ENCODE measurements around the gene TOMM70.

The TOMM70 gene

GRCh38 chr3:100426067-100426682, 25.3 kb upstream of the TOMM70 start:
- no peak overlapping the region for H3K27ac ChIP-seq (ENCODE audit: low read length)

DNA sequence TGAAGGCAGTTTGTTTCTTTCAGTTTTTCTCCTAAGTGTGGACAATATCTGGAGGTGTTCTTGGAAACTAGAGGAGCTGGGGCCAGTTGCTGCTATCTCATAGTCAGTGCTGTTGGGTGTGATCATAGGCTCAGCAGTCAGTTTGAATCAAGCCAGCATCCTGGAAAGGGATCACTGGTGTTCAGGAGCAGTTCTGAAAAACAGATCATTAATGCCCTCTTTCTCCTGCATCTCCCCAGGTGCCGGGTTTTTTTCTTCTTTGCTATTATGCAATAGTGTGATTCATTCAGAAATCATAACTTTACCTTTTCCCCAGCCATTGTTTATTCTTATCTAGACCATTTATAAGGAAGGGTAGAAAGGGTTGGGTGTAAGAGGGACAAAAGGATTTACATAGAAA, 24.4 kb upstream of the TOMM70 start:
- no peak overlapping the region for H3K27ac ChIP-seq (ENCODE audit: low read length)
- no peaks in the 10 kb centered on the region for H3K27me3 ChIP-seq (ENCODE audit: insufficient read depth, low read length)
- no peaks in the 10 kb centered on the region for H3K36me3 ChIP-seq (ENCODE audit: insufficient read depth, low read depth, low read length)
- no peaks in the 10 kb centered on the region for H3K9me3 ChIP-seq (ENCODE audit: insufficient read depth, low read depth, low read length)
- no peak overlapping the region for H3K9ac ChIP-seq (ENCODE audit: low read depth, low read length)
- no peaks in the 10 kb centered on the region for H3K4me1 ChIP-seq (ENCODE audit: insufficient read depth, low read length)
- H3K4me3 ChIP-seq (ENCODE audit: low read length) = no peak overlapping the region

More at GRCh38 chr3:100426067-100426682, 25.3 kb upstream of the TOMM70 start:
- Histone ChIP-seq H3K36me3 (ENCODE audit: insufficient read depth, low read depth, low read length) (no peaks in the 10 kb centered on the region), H3K4me3 (ENCODE audit: low read length) (no peak overlapping the region), H3K27me3 (ENCODE audit: insufficient read depth, low read length) (no peaks in the 10 kb centered on the region), H3K4me1 (ENCODE audit: insufficient read depth, low read length) (no peaks in the 10 kb centered on the region), H3K9me3 (ENCODE audit: insufficient read depth, low read depth, low read length) (no peaks in the 10 kb centered on the region), H3K9ac (ENCODE audit: low read depth, low read length) (no peak overlapping the region)

DNA sequence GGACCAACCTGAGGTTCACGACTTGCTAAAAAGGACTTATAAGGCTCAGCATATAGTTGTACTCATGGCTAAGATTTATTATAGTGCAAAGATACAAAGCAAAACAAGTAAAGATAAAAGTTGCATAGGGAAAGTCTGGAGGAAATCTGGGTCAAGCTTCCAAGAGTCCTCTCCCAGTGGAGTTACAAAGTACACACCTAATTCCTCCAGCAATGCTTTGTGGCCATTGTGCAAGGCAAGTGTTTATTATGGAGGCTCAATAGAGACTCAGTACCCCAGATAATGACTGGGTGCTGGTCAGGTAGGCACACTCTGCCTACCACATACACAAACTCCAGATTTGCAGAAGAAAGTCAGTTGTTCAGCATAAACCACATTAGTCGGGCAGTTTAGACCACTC, 23.4 kb upstream of the TOMM70 start:
- Histone ChIP-seq H3K9me3 (ENCODE audit: insufficient read depth, low read depth, low read length) (no peaks in the 10 kb centered on the region), H3K9ac (ENCODE audit: low read depth, low read length) (no peak overlapping the region), H3K27me3 (ENCODE audit: insufficient read depth, low read length) (no peaks in the 10 kb centered on the region), H3K4me1 (ENCODE audit: insufficient read depth, low read length) (no peaks in the 10 kb centered on the region), H3K27ac (ENCODE audit: low read length) (no peak overlapping the region), H3K4me3 (ENCODE audit: low read length) (no peak overlapping the region), H3K36me3 (ENCODE audit: insufficient read depth, low read depth, low read length) (no peaks in the 10 kb centered on the region)

DNA sequence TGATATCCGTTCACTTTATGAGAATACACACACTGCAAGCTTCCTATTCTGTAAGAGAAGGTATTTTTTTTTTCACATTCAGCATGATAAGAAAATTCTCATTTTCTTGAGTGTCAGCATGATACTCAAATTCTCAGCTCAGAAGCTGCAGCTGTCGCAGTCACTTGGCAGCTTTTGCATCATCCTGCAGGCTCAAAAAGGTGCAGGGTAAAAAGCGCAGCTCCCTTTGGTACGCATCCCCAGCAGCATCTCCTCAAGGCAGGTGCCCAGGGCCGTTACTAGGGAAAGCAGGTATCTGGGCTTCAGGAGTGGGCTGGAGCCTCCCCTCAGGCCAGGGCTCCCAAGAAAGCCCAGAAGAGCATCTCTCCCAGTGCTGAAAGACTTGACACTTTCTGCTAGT, 22.7 kb upstream of the TOMM70 start:
- H3K4me3 ChIP-seq (ENCODE audit: low read length) = no peak overlapping the region
- H3K27ac ChIP-seq (ENCODE audit: low read length) = no peak overlapping the region
- no peak overlapping the region for H3K9ac ChIP-seq (ENCODE audit: low read depth, low read length)
- no peaks in the 10 kb centered on the region for H3K36me3 ChIP-seq (ENCODE audit: insufficient read depth, low read depth, low read length)
- no peaks in the 10 kb centered on the region for H3K9me3 ChIP-seq (ENCODE audit: insufficient read depth, low read depth, low read length)
- H3K27me3 ChIP-seq (ENCODE audit: insufficient read depth, low read length) = no peaks in the 10 kb centered on the region
- no peaks in the 10 kb centered on the region for H3K4me1 ChIP-seq (ENCODE audit: insufficient read depth, low read length)

GRCh38 chr3:100420885-100421284, 20.0 kb upstream of the TOMM70 start:
- Histone ChIP-seq H3K9me3 (ENCODE audit: insufficient read depth, low read depth, low read length) (no peaks in the 10 kb centered on the region), H3K4me1 (ENCODE audit: insufficient read depth, low read length) (no peaks in the 10 kb centered on the region), H3K27me3 (ENCODE audit: insufficient read depth, low read length) (no peaks in the 10 kb centered on the region), H3K4me3 (ENCODE audit: low read length) (no peak overlapping the region), H3K9ac (ENCODE audit: low read depth, low read length) (no peak overlapping the region), H3K27ac (ENCODE audit: low read length) (no peak overlapping the region), H3K36me3 (ENCODE audit: insufficient read depth, low read depth, low read length) (no peaks in the 10 kb centered on the region)

DNA sequence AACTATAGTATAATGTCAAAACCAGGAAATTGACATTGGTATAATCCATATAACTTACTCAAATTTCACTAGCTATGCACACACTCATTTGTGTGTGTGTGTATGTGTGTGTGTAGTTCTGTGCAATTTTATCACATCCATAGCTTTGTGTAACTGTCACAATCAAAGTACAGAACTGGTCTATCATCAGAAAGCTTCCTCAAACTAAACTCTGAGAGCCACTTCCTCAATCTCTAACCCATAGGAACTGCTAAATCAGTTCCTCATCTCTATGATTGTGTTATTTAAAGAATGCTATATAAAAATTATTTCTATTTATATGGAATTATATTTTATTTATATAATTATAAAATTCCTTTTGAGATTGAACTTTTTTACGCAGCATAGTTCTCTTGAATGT, 18.5 kb upstream of the TOMM70 start:
- Histone ChIP-seq H3K27me3 (ENCODE audit: insufficient read depth, low read length) (no peaks in the 10 kb centered on the region), H3K9ac (ENCODE audit: low read depth, low read length) (no peak overlapping the region), H3K4me1 (ENCODE audit: insufficient read depth, low read length) (peaks cover 5% of the 10 kb centered on the region; the same call in 1 of the 2 replicates), H3K36me3 (ENCODE audit: insufficient read depth, low read depth, low read length) (no peaks in the 10 kb centered on the region), H3K27ac (ENCODE audit: low read length) (no peak overlapping the region), H3K9me3 (ENCODE audit: insufficient read depth, low read depth, low read length) (no peaks in the 10 kb centered on the region), H3K4me3 (ENCODE audit: low read length) (no peak overlapping the region)

DNA sequence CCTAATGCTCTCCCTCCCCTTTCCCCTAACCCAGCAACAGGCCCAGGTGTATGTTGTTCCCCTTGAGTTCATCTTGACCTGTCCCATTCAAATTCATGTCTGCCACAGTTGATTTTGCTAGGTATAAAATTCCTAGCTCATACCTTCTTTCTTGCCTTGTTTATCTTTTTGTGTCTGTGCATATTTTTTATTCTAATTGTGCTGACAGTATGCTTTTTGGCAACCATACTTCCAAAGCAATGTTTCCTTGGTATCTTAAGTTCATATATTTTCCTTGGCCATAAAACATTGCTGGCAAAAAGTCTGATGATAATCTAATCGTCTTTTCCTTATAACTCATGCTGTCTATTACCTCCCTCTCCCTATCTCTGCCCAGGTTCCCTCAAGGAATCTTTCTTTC, 16.0 kb upstream of the TOMM70 start:
- peaks cover 4% of the 10 kb centered on the region; the same call in 1 of the 2 replicates for H3K36me3 ChIP-seq (ENCODE audit: insufficient read depth, low read depth, low read length)
- no peak overlapping the region for H3K9ac ChIP-seq (ENCODE audit: low read depth, low read length)
- H3K9me3 ChIP-seq (ENCODE audit: insufficient read depth, low read depth, low read length) = no peaks in the 10 kb centered on the region
- peaks cover 15% of the 10 kb centered on the region; the same call in 1 of the 2 replicates for H3K4me1 ChIP-seq (ENCODE audit: insufficient read depth, low read length)
- no peak overlapping the region for H3K27ac ChIP-seq (ENCODE audit: low read length)
- H3K27me3 ChIP-seq (ENCODE audit: insufficient read depth, low read length) = no peaks in the 10 kb centered on the region
- no peak overlapping the region for H3K4me3 ChIP-seq (ENCODE audit: low read length)

- peaks cover 15% of the 10 kb centered on the region; the same call in 1 of the 2 replicates for H3K4me1 ChIP-seq (ENCODE audit: insufficient read depth, low read length)
- no peak overlapping the region for H3K27ac ChIP-seq (ENCODE audit: low read length)
- H3K9ac ChIP-seq (ENCODE audit: low read depth, low read length) = no peak overlapping the region
- no peaks in the 10 kb centered on the region for H3K9me3 ChIP-seq (ENCODE audit: insufficient read depth, low read depth, low read length)
- no peaks in the 10 kb centered on the region for H3K27me3 ChIP-seq (ENCODE audit: insufficient read depth, low read length)
- H3K4me3 ChIP-seq (ENCODE audit: low read length) = no peak overlapping the region
- H3K36me3 ChIP-seq (ENCODE audit: insufficient read depth, low read depth, low read length) = peaks cover 5% of the 10 kb centered on the region; the same call in 1 of the 2 replicates
These were observed 15.3 kb upstream of the TOMM70 start for GRCh38 chr3:100416176-100416575.

DNA sequence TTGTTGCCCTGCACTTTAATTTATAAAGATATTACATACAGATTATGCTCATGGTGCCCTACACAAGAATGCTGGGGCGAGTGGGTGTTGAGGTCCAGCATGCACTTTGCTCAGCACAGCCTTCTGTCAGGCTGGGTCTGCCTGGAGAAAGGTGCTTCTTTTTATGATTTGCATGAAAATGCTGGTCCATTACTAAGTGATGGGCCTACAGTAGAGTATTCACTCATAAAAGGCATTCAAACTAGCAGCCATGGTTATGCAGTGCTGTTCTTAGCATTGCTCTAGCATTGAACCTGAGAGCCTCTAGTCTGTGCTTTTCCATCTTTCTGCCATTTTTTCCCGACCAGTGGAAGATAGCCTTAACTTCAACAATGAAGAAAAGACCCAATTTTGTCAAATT, 12.7 kb upstream of the TOMM70 start:
- Histone ChIP-seq H3K27ac (ENCODE audit: low read length) (no peak overlapping the region), H3K4me3 (ENCODE audit: low read length) (no peak overlapping the region)

DNA sequence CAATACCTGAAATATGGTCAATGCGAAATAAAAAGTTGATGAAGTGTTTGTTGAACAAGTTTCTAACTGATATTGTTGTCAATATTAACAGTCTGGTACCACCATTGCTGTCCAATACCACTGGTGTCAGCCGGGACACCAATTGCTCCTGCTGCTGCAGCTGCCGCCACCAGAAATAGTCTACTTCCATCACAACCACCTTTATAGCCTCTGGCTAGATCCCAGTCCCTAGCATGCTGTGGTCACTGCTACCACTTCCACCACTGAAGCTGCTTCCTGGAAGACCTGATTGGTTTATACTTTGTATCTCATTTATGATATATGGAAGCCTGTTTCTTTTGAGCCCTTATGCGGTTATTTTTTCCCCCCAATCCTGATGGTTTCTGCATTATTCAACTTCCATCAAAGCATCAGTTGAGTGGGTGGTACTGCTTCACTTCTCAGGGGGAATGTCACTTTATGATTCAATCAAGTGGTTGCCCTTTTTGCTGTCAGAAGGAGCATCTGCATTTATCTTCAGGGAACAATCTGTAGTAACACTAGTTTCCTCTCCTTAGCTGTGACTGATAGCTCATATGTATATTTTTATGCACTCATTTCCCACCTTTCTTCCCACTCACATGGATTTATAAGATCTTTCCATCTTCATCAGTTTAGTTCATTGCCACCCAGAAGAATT, 12.2 kb upstream of the TOMM70 start:
- no peak overlapping the region for H3K4me3 ChIP-seq (ENCODE audit: low read length)
- H3K9ac ChIP-seq (ENCODE audit: low read depth, low read length) = no peak overlapping the region
- peaks cover 5% of the 10 kb centered on the region; the same call in 1 of the 2 replicates for H3K36me3 ChIP-seq (ENCODE audit: insufficient read depth, low read depth, low read length)
- peaks cover 15% of the 10 kb centered on the region; the same call in 1 of the 2 replicates for H3K4me1 ChIP-seq (ENCODE audit: insufficient read depth, low read length)
- no peak overlapping the region for H3K27ac ChIP-seq (ENCODE audit: low read length)
- no peaks in the 10 kb centered on the region for H3K9me3 ChIP-seq (ENCODE audit: insufficient read depth, low read depth, low read length)
- H3K27me3 ChIP-seq (ENCODE audit: insufficient read depth, low read length) = no peaks in the 10 kb centered on the region

More for the DNA sequence above, 12.7 kb upstream of the TOMM70 start:
- Histone ChIP-seq H3K27me3 (ENCODE audit: insufficient read depth, low read length) (no peaks in the 10 kb centered on the region), H3K4me1 (ENCODE audit: insufficient read depth, low read length) (peaks cover 15% of the 10 kb centered on the region; the same call in 1 of the 2 replicates), H3K9ac (ENCODE audit: low read depth, low read length) (no peak overlapping the region), H3K36me3 (ENCODE audit: insufficient read depth, low read depth, low read length) (peaks cover 5% of the 10 kb centered on the region; the same call in 1 of the 2 replicates), H3K9me3 (ENCODE audit: insufficient read depth, low read depth, low read length) (no peaks in the 10 kb centered on the region)

- peaks cover 15% of the 10 kb centered on the region; the same call in 1 of the 2 replicates for H3K4me1 ChIP-seq (ENCODE audit: insufficient read depth, low read length)
- no peaks in the 10 kb centered on the region for H3K9me3 ChIP-seq (ENCODE audit: insufficient read depth, low read depth, low read length)
These were observed 10.4 kb upstream of the TOMM70 start for GRCh38 chr3:100411091-100411982.

More at GRCh38 chr3:100411091-100411982, 10.4 kb upstream of the TOMM70 start:
- Histone ChIP-seq H3K27me3 (ENCODE audit: insufficient read depth, low read length) (no peaks in the 10 kb centered on the region), H3K4me3 (ENCODE audit: low read length) (no peak overlapping the region), H3K9ac (ENCODE audit: low read depth, low read length) (no peak overlapping the region), H3K36me3 (ENCODE audit: insufficient read depth, low read depth, low read length) (peaks cover 5% of the 10 kb centered on the region; the same call in 1 of the 2 replicates), H3K27ac (ENCODE audit: low read length) (no peak overlapping the region)
